Measurements from ENCODE around the gene TOMM20L.
A peak's percentile ranks its signal among the peaks of the same experiment; 100 is the strongest.

Gene TOMM20L

GRCh38 chr14:58395562-58395811 lies 243 bp upstream of the TOMM20L start (continued):
- TF ChIP-seq ZBTB11 (tag by site-specific recombination; conservative IDR thresholded peaks at IDR 0.05; ENCODE audit: low read depth) (0 out of 2 replicates have a peak, but pooled peaks have one; percentile 11), ZNF843 (tag by site-specific recombination; IDR thresholded peaks at IDR 0.05) (peak; percentile 18; the same call in 1 of the 2 replicates)

GRCh38 chr14:58397156-58397555 lies 1.4 kb downstream of the TOMM20L start:
- H3K4me1 ChIP-seq (ENCODE audit: control insufficient read depth, insufficient read depth, low read length) = peaks cover 2% of the 10 kb centered on the region; the same call in 1 of the 2 replicates
- TF ChIP-seq ZNF701 (tag by site-specific recombination; IDR thresholded peaks at IDR 0.05) (no peak), ZNF239 (tag by site-specific recombination; IDR thresholded peaks at IDR 0.05) (no peak), SCRT1 (tag by site-specific recombination; IDR thresholded peaks at IDR 0.05; ENCODE audit: borderline replicate concordance) (no peak), CTCF (tag by site-specific recombination; IDR thresholded peaks at IDR 0.05) (no peak), ZNF302 (tag by site-specific recombination; IDR thresholded peaks at IDR 0.05; ENCODE audit: low read depth) (no peak), ZNF658 (tag by site-specific recombination; IDR thresholded peaks at IDR 0.05) (no peak), ZNF501 (tag by site-specific recombination; IDR thresholded peaks at IDR 0.05) (no peak), ZNF169 (tag by site-specific recombination; IDR thresholded peaks at IDR 0.05) (no peak), ZNF747 (tag by site-specific recombination; IDR thresholded peaks at IDR 0.05) (no peak), ZNF24 (tag by site-specific recombination; IDR thresholded peaks at IDR 0.05) (no peak), ZNF544 (tag by site-specific recombination; IDR thresholded peaks at IDR 0.05) (no peak), ZNF707 (tag by site-specific recombination; IDR thresholded peaks at IDR 0.05) (no peak), ZNF626 (tag by site-specific recombination; IDR thresholded peaks at IDR 0.05) (no peak), EGR2 (tag by site-specific recombination; IDR thresholded peaks at IDR 0.05; ENCODE audit: low read depth) (no peak), ZNF623 (tag by site-specific recombination; IDR thresholded peaks at IDR 0.05) (no peak), ZNF629 (tag by site-specific recombination; IDR thresholded peaks at IDR 0.05) (no peak)
- ChIA-PET POLR2A (no interaction called here), CTCF (interaction anchor here (1.4 to 1.6 kb wide), 2 partner anchors 12 to 16 kb away, joined by 3 to 6 read pairs; no protein-coding TSS in a partner anchor)
- H3K9me3 ChIP-seq (ENCODE audit: control insufficient read depth, insufficient read depth, low read depth, low read length) = no peaks in the 10 kb centered on the region
- H3K27ac ChIP-seq (ENCODE audit: extremely low read depth, low read depth, low read length) = no peak overlapping the region
- H3K36me3 ChIP-seq (ENCODE audit: control insufficient read depth in 2 of 2, insufficient read depth in 1 of 2, low read length in 2 of 2) = no peaks in the 10 kb centered on the region; a peak in 1 of 3 replicates
- H3K4me3 ChIP-seq (ENCODE audit: low read depth, low read length) = no peak overlapping the region

GRCh38 chr14:58398495-58398894 lies 2.8 kb downstream of the TOMM20L start:
- H3K9me3 ChIP-seq (ENCODE audit: control insufficient read depth, insufficient read depth, low read depth, low read length) = no peaks in the 10 kb centered on the region
- H3K4me3 ChIP-seq (ENCODE audit: low read depth, low read length) = no peak overlapping the region
- ChIA-PET POLR2A (interaction anchor here (1.4 to 1.9 kb wide), 2 partner anchors 29 to 100 kb away, joined by 4 to 6 read pairs; partner anchors contain the start of genes ARID4A, KIAA0586 and TIMM9), CTCF (no interaction called here)
- no peak overlapping the region for H3K27ac ChIP-seq (ENCODE audit: extremely low read depth, low read depth, low read length)
- peaks cover 2% of the 10 kb centered on the region; the same call in 1 of the 2 replicates for H3K4me1 ChIP-seq (ENCODE audit: control insufficient read depth, insufficient read depth, low read length)
- no peaks in the 10 kb centered on the region; a peak in 1 of 3 replicates for H3K36me3 ChIP-seq (ENCODE audit: control insufficient read depth in 2 of 2, insufficient read depth in 1 of 2, low read length in 2 of 2)
- no peak for TF ChIP-seq ZNF580 (tag by site-specific recombination; IDR thresholded peaks at IDR 0.05)
- TF ChIP-seq ZNF335 (tag by site-specific recombination; conservative IDR thresholded peaks at IDR 0.05) = no peak
- no peak for TF ChIP-seq ZBTB7A (tag by site-specific recombination; IDR thresholded peaks at IDR 0.05; ENCODE audit: low read depth)
- TF ChIP-seq ZNF211 (tag by site-specific recombination; IDR thresholded peaks at IDR 0.05; ENCODE audit: low read depth) = no peak
- no peak for TF ChIP-seq KLF7 (tag by site-specific recombination; IDR thresholded peaks at IDR 0.05; ENCODE audit: borderline replicate concordance)
- TF ChIP-seq KLF9 (tag by site-specific recombination; IDR thresholded peaks at IDR 0.05; ENCODE audit: low read depth) = no peak
- no peak for TF ChIP-seq SETDB1 (IDR thresholded peaks at IDR 0.05; ENCODE audit: insufficient read length, low read length)
- no peak for TF ChIP-seq ZNF394 (tag by site-specific recombination; IDR thresholded peaks at IDR 0.05; ENCODE audit: borderline replicate concordance)
- TF ChIP-seq ZXDB (tag by site-specific recombination; IDR thresholded peaks at IDR 0.05) = no peak
- TF ChIP-seq ZNF785 (tag by site-specific recombination; IDR thresholded peaks at IDR 0.05) = no peak
- no peak for TF ChIP-seq ZSCAN23 (tag by site-specific recombination; IDR thresholded peaks at IDR 0.05)
- no peak for TF ChIP-seq ZNF623 (tag by site-specific recombination; IDR thresholded peaks at IDR 0.05)
- TF ChIP-seq ZNF639 (tag by site-specific recombination; IDR thresholded peaks at IDR 0.05) = no peak
